ENCODE data around the gene OTUD1. TPM values are rescaled to one million over a fixed set of nuclear protein-coding genes. Genes with fewer than 3 reads are reported as not detected.
A peak's percentile ranks its signal among the peaks of the same experiment; 100 is the strongest.

OTUD1 gene
- total and polyA plus RNA-seq, 2 of the 4 experiments (the other 2 are of a cell fraction): 1.3 to 1.4 TPM

DNA sequence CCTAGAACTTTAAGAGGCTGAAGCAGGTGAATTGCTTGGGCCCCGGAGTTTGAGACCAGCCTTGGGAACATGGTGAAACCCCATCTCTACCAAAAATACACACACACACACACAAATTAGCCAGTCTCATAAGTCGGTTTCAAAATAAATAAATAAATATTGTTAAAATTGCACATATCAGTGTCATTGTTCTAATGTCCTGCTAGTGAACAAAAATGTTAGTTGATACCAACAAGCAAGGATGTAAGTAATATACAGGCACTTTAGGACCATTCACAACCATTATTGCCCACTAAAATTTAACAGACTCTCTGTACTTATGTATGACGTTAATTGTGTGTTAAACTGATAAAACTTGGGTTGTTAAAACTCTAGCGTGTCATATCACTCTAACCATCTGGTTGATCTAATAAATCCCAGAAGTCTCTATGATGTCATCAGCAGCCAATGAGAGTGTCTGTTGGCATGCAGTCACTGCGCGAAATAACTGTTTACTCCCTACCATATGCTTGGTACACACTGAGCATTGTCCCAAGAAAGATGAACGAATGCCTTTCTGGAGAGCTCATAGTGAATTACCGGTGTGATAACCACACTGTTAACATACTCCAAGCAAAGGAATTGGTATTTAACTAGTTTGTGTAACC, 30.4 kb upstream of the OTUD1 start:
- no peak overlapping the region; the same call in 1 of the 2 replicates for H3K27ac ChIP-seq (ENCODE audit: insufficient read depth, low read length)
- DNase-seq: peak; percentile 95
- no peak overlapping the region for H3K9ac ChIP-seq (ENCODE audit: low read depth, low read length)
- peak overlapping the region; percentile 26; the same call in 1 of the 2 replicates for H3K4me2 ChIP-seq (ENCODE audit: low read depth, low read length)
- no peak overlapping the region for H4K5ac ChIP-seq (ENCODE audit: low read depth, low read length)
- no CpG with 5 or more reads among the region's 8 CpGs for WGBS, 2 experiments (ENCODE audit: extremely low coverage in 2 of 2, insufficient read length in 1 of 2)
- POLR2A ChIA-PET (ENCODE audit: unreplicated experiment): no interaction called here
- no peak overlapping the region for H2AK5ac ChIP-seq (ENCODE audit: low read depth, low read length)
- no peak overlapping the region for H2BK120ac ChIP-seq (ENCODE audit: low read depth, low read length)
- no peak overlapping the region for H2BK15ac ChIP-seq (ENCODE audit: low read depth, low read length)
- H4K8ac ChIP-seq (ENCODE audit: low read depth in 2 of 2, low read length in 2 of 2): peak overlapping the region in 1 of 2 experiments; percentile 17; a peak in 1 of 4 replicates
- no peak overlapping the region for H3K4me3 ChIP-seq (ENCODE audit: insufficient read depth, low read depth, low read length)
- intact Hi-C loops (cut with micrococcal nuclease) (loop anchor here (2.0 kb wide), 1 partner anchor 66 kb away; no protein-coding TSS in a partner anchor), in situ Hi-C loops (cut with MboI; ENCODE audit: low sequenced_read_pairs) (no loop called here), dilution Hi-C loops (cut with HindIII; ENCODE audit: low sequenced_read_pairs, unreplicated experiment) (no loop called here)
- no peak overlapping the region for H4K91ac ChIP-seq (ENCODE audit: insufficient read depth, low read depth, low read length)
- no peak overlapping the region for H2BK20ac ChIP-seq (ENCODE audit: low read depth, low read length)
- H3K9me3 ChIP-seq (ENCODE audit: control insufficient read depth, insufficient read depth, low read length): no peaks in the 10 kb centered on the region
- H2AFZ ChIP-seq (replicated peaks; ENCODE audit: low read length, poor library complexity): no peak overlapping the region
- no peak overlapping the region for H3K14ac ChIP-seq (replicated peaks; ENCODE audit: low read depth, low read length)
- no peak overlapping the region for H2AK9ac ChIP-seq (replicated peaks; ENCODE audit: low read depth, low read length, poor library complexity)
- TF ChIP-seq, protein P1, sequence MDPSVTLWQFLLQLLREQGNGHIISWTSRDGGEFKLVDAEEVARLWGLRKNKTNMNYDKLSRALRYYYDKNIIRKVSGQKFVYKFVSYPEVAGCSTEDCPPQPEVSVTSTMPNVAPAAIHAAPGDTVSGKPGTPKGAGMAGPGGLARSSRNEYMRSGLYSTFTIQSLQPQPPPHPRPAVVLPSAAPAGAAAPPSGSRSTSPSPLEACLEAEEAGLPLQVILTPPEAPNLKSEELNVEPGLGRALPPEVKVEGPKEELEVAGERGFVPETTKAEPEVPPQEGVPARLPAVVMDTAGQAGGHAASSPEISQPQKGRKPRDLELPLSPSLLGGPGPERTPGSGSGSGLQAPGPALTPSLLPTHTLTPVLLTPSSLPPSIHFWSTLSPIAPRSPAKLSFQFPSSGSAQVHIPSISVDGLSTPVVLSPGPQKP (IDR thresholded peaks at IDR 0.05; ENCODE audit: borderline replicate concordance, low read depth, low read length): no peak
- no peak for TF ChIP-seq MXI1 (IDR thresholded peaks at IDR 0.05; ENCODE audit: borderline replicate concordance, low read depth, low read length)
- no peak for TF ChIP-seq POLR2A (IDR thresholded peaks at IDR 0.05; ENCODE audit: low read depth, low read length)
- TF ChIP-seq CEBPB (IDR thresholded peaks at IDR 0.05; ENCODE audit: low read depth, low read length): no peak
- no peak for TF ChIP-seq SMC3 (IDR thresholded peaks at IDR 0.05; ENCODE audit: low read depth, low read length)
- TF ChIP-seq NFE2L2 (IDR thresholded peaks at IDR 0.05; ENCODE audit: low read depth, low read length): no peak
- no peak for TF ChIP-seq RAD21 (IDR thresholded peaks at IDR 0.05; ENCODE audit: low read length)
- TF ChIP-seq RCOR1 (IDR thresholded peaks at IDR 0.05; ENCODE audit: insufficient replicate concordance, low read length): no peak
- no peak for TF ChIP-seq FOS (IDR thresholded peaks at IDR 0.05; ENCODE audit: low read depth, low read length)
- no peak for TF ChIP-seq MAZ (IDR thresholded peaks at IDR 0.05; ENCODE audit: borderline replicate concordance, low read depth, low read length)
- H3K56ac ChIP-seq (ENCODE audit: extremely low read depth, insufficient read depth, low read length): no peak overlapping the region
- no peaks in the 10 kb centered on the region for H3K9me1 ChIP-seq (ENCODE audit: insufficient read depth, low read length)
- H3K4me1 ChIP-seq (ENCODE audit: control insufficient read depth, insufficient read depth, low read length): peaks cover 7% of the 10 kb centered on the region
- ATAC-seq (ENCODE audit: low read depth): peak; percentile 88
- no peaks in the 10 kb centered on the region for H3K79me1 ChIP-seq (ENCODE audit: low read depth in 1 of 2, low read length in 2 of 2)
- no peaks in the 10 kb centered on the region for H4K20me1 ChIP-seq (ENCODE audit: insufficient read depth, low read length)
- H3K36me3 ChIP-seq (ENCODE audit: control insufficient read depth, insufficient read depth, low read length): no peaks in the 10 kb centered on the region
- no TSS peak for BruUV-seq (replicated peaks)
- H3K18ac ChIP-seq (ENCODE audit: low read depth, low read length): peak overlapping the region; percentile 48; the same call in 1 of the 2 replicates
- H3K27me3 ChIP-seq (ENCODE audit: control insufficient read depth, insufficient read depth, low read length): no peaks in the 10 kb centered on the region
- no peak overlapping the region for H3K23ac ChIP-seq (ENCODE audit: low read depth, low read length)
- peak overlapping the region; percentile 77 for H2BK5ac ChIP-seq (ENCODE audit: low read depth, low read length, poor library complexity, severe bottlenecking)
- no peak overlapping the region for H3K4ac ChIP-seq (ENCODE audit: low read depth, low read length)
- CTCF ChIA-PET: interaction anchor here (0.6 kb wide), 1 partner anchor 116 kb away, joined by 5 read pairs; no protein-coding TSS in a partner anchor

Data from IMR-90 (cell line).